HEK293T (cell line): ENCODE results near the gene ACKR3.

Source experiments
- CTCF ChIA-PET: fragments of 350-600 bp; formaldehyde crosslinking; extraction: SDS; loops from one replicate; lab custom pipeline; 2021; ENCODE audit warnings: antibody characterized with exemption, inconsistent platforms; lab: Yijun Ruan, JAX
- POLR2A ChIA-PET: fragments of 350-600 bp; formaldehyde crosslinking; extraction: SDS; loops from one replicate; lab custom pipeline; 2020; ENCODE audit warnings: antibody characterized with exemption, inconsistent platforms; lab: Yijun Ruan, JAX
- DNase-seq: peaks from one replicate; pipeline ENCODE4 v3.0.0; 2012; ENCODE audit warnings: mixed read lengths; ENCODE audit errors: extremely low spot score
- ARNT ChIP-seq: fragments of 450-650 bp; IDR thresholded peaks from 2 replicates; pipeline ENCODE4 v1.6.1; 2017; ENCODE audit warnings: mild to moderate bottlenecking
- BHLHE40 ChIP-seq: fragments of 450-650 bp; IDR thresholded peaks from 2 replicates; pipeline ENCODE4 v1.6.1; 2016; ENCODE audit warnings: mild to moderate bottlenecking, moderate library complexity, borderline replicate concordance
- CTBP1 ChIP-seq: fragments of 450-650 bp; IDR thresholded peaks from 2 replicates; pipeline ENCODE4 v1.6.1; 2016; ENCODE audit warnings: borderline replicate concordance
- ELF4 ChIP-seq: fragments of 450-650 bp; IDR thresholded peaks from 2 replicates; pipeline ENCODE4 v1.6.1; 2017; ENCODE audit warnings: antibody characterized with exemption
- FOXA1 ChIP-seq: fragments of 450-650 bp; IDR thresholded peaks from 2 replicates; pipeline ENCODE4 v1.6.1; 2016; ENCODE audit warnings: mild to moderate bottlenecking
- FOXK2 ChIP-seq: fragments of 450-650 bp; IDR thresholded peaks from 2 replicates; pipeline ENCODE4 v1.6.1; 2016; ENCODE audit warnings: mild to moderate bottlenecking
- FOXM1 ChIP-seq: fragments of 450-650 bp; IDR thresholded peaks from 2 replicates; pipeline ENCODE4 v1.6.1; 2017; ENCODE audit warnings: mild to moderate bottlenecking, borderline replicate concordance
- HDGF ChIP-seq: fragments of 450-650 bp; IDR thresholded peaks from 2 replicates; pipeline ENCODE4 v1.6.1; 2017; ENCODE audit warnings: antibody characterized with exemption, borderline replicate concordance
- L3MBTL2 ChIP-seq: fragments of 450-650 bp; conservative IDR thresholded peaks from 2 replicates; pipeline ENCODE4 v1.6.1; 2016; ENCODE audit warnings: mild to moderate bottlenecking
- LEF1 ChIP-seq: fragments of 450-650 bp; IDR thresholded peaks from 2 replicates; pipeline ENCODE4 v1.6.1; 2017; ENCODE audit warnings: mild to moderate bottlenecking, borderline replicate concordance
- NFRKB ChIP-seq: fragments of 450-650 bp; IDR thresholded peaks from 2 replicates; pipeline ENCODE4 v1.6.1; 2016; ENCODE audit warnings: mild to moderate bottlenecking, moderate library complexity
- PKNOX1 ChIP-seq: fragments of 450-650 bp; IDR thresholded peaks from 2 replicates; pipeline ENCODE4 v1.6.1; 2016
- SP1 ChIP-seq: fragments of 450-650 bp; IDR thresholded peaks from 2 replicates; pipeline ENCODE4 v1.6.1; 2017
- SUZ12 ChIP-seq: fragments of 450-650 bp; IDR thresholded peaks from 2 replicates; pipeline ENCODE4 v1.6.1; 2016; ENCODE audit warnings: mild to moderate bottlenecking
- TARDBP ChIP-seq: fragments of 450-650 bp; IDR thresholded peaks from 2 replicates; pipeline ENCODE4 v1.6.1; 2016
- ZNF384 ChIP-seq: fragments of 450-650 bp; IDR thresholded peaks from 2 replicates; pipeline ENCODE4 v1.6.1; 2016

Gene ACKR3

GRCh38 chr2:236619910-236620612 lies 50.4 kb downstream of the ACKR3 start:
- ChIA-PET POLR2A (no interaction called here), CTCF (interaction anchor here (0.5 kb wide), 1 partner anchor 650 kb away, joined by 3 read pairs; no protein-coding TSS in a partner anchor)
- no peak for TF ChIP-seq CTBP1
- TF ChIP-seq TARDBP = no peak
- TF ChIP-seq ARNT = no peak
- TF ChIP-seq FOXA1 = no peak
- TF ChIP-seq ELF4 = no peak
- no peak for TF ChIP-seq HDGF
- no peak for TF ChIP-seq BHLHE40
- no peak for TF ChIP-seq SUZ12
- no peak for TF ChIP-seq FOXM1
- no peak for TF ChIP-seq L3MBTL2
- TF ChIP-seq ZNF384 = no peak
- TF ChIP-seq SP1 = no peak
- no peak for TF ChIP-seq NFRKB
- no peak for TF ChIP-seq PKNOX1
- TF ChIP-seq FOXK2 = no peak
- TF ChIP-seq LEF1 = no peak
- no peak for DNase-seq

GRCh38 chr2:236621786-236622185 lies 52.2 kb downstream of the ACKR3 start:
- TF ChIP-seq L3MBTL2 (no peak), FOXA1 (no peak), ELF4 (no peak), BHLHE40 (no peak), SUZ12 (no peak), HDGF (no peak), FOXK2 (no peak), SP1 (no peak), CTBP1 (no peak), ZNF384 (no peak), ARNT (no peak)
- CTCF ChIA-PET = no interaction called here
- DNase-seq = no peak
- POLR2A ChIA-PET = no interaction called here

GRCh38 chr2:236622201-236622600 lies 52.6 kb downstream of the ACKR3 start:
- no peak for DNase-seq

GRCh38 chr2:236622660-236623059 lies 53.0 kb downstream of the ACKR3 start:
- POLR2A ChIA-PET = no interaction called here
- CTCF ChIA-PET = no interaction called here
- no peak for DNase-seq
- TF ChIP-seq L3MBTL2 = no peak
- no peak for TF ChIP-seq PKNOX1
- no peak for TF ChIP-seq FOXK2
- TF ChIP-seq SP1 = no peak
- TF ChIP-seq ZNF384 = no peak
- TF ChIP-seq ARNT = no peak
- TF ChIP-seq FOXA1 = no peak
- TF ChIP-seq NFRKB = no peak
- no peak for TF ChIP-seq HDGF
- no peak for TF ChIP-seq TARDBP
- TF ChIP-seq LEF1 = no peak
- no peak for TF ChIP-seq ELF4
- no peak for TF ChIP-seq CTBP1
- TF ChIP-seq BHLHE40 = no peak
- no peak for TF ChIP-seq SUZ12
- no peak for TF ChIP-seq FOXM1

More at GRCh38 chr2:236622201-236622600, 52.6 kb downstream of the ACKR3 start:
- no peak for TF ChIP-seq ELF4
- CTCF ChIA-PET = no interaction called here
- POLR2A ChIA-PET = no interaction called here

GRCh38 chr2:236623816-236624215 lies 54.2 kb downstream of the ACKR3 start:
- TF ChIP-seq SUZ12 (no peak), ARNT (no peak), TARDBP (no peak), PKNOX1 (no peak), HDGF (no peak), CTBP1 (no peak), FOXA1 (no peak), NFRKB (no peak), L3MBTL2 (no peak), FOXM1 (no peak), LEF1 (no peak), BHLHE40 (no peak), ELF4 (no peak), FOXK2 (no peak), SP1 (no peak), ZNF384 (no peak)
- CTCF ChIA-PET = interaction anchor here (0.7 kb wide), 1 partner anchor 26 kb away, joined by 3 read pairs; no protein-coding TSS in a partner anchor
- POLR2A ChIA-PET = no interaction called here
- DNase-seq = no peak

GRCh38 chr2:236625156-236625690 lies 55.6 kb downstream of the ACKR3 start:
- CTCF ChIA-PET = interaction anchor here (0.6 to 0.9 kb wide), 3 partner anchors 8 to 434 kb away, joined by 3 read pairs; no protein-coding TSS in a partner anchor
- no peak for TF ChIP-seq LEF1
- no peak for TF ChIP-seq FOXA1
- TF ChIP-seq PKNOX1 = no peak
- TF ChIP-seq CTBP1 = no peak
- no peak for TF ChIP-seq ZNF384
- TF ChIP-seq ELF4 = no peak
- no peak for TF ChIP-seq HDGF
- TF ChIP-seq BHLHE40 = no peak
- POLR2A ChIA-PET = no interaction called here
- DNase-seq = no peak
